Coronary artery (tissue), 2 donors: ENCODE results near the gene CORO2A.

Experiments
- DNase-seq: peaks from one replicate; pipeline ENCODE4 v3.0.0-alpha.2; 2017; ENCODE audit warnings: low spot score
- H3K27ac ChIP-seq, 2 donors: fragments of 200-600 bp; sonication (generic); one replicate each; pipeline ENCODE4 v1.5.1; 2016 to 2019
- H3K4me3 ChIP-seq: fragments of 200-600 bp; sonication (generic); 2 replicates; pipeline ENCODE4 v1.5.1; 2016; ENCODE audit warnings: mild to moderate bottlenecking, moderate library complexity
- TF ChIP-seq, protein P1 (sequence below): fragments of 200-600 bp; sonication (generic); IDR thresholded peaks from one replicate; pipeline ENCODE4 v1.5.1; 2019; ENCODE audit warnings: antibody characterized with exemption

CORO2A gene

DNA sequence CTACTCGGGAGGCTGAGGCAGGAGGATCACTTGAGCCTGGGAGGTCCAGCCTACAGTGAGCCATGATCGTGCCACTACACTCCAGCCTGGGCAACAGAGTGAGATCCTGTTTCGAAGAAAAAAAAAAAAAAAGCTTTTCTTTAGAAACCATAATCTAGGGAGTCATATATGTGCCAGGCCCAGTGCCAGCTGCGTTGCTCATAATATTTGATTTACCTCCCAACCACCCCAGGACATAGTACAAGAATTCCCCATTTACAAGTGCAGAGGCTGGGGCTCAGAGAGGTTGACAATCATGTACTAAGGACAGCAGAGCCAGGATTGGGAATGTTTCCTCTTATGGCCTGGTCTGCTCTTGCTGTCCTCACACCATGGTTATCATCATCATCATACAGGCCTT is 48.4 kb downstream of the CORO2A start:
- TF ChIP-seq, protein P1, sequence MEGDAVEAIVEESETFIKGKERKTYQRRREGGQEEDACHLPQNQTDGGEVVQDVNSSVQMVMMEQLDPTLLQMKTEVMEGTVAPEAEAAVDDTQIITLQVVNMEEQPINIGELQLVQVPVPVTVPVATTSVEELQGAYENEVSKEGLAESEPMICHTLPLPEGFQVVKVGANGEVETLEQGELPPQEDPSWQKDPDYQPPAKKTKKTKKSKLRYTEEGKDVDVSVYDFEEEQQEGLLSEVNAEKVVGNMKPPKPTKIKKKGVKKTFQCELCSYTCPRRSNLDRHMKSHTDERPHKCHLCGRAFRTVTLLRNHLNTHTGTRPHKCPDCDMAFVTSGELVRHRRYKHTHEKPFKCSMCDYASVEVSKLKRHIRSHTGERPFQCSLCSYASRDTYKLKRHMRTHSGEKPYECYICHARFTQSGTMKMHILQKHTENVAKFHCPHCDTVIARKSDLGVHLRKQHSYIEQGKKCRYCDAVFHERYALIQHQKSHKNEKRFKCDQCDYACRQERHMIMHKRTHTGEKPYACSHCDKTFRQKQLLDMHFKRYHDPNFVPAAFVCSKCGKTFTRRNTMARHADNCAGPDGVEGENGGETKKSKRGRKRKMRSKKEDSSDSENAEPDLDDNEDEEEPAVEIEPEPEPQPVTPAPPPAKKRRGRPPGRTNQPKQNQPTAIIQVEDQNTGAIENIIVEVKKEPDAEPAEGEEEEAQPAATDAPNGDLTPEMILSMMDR, result no peak
- no peak overlapping the region for H3K4me3 ChIP-seq
- DNase-seq, result no peak
- H3K27ac ChIP-seq, result no peak overlapping the region

DNA sequence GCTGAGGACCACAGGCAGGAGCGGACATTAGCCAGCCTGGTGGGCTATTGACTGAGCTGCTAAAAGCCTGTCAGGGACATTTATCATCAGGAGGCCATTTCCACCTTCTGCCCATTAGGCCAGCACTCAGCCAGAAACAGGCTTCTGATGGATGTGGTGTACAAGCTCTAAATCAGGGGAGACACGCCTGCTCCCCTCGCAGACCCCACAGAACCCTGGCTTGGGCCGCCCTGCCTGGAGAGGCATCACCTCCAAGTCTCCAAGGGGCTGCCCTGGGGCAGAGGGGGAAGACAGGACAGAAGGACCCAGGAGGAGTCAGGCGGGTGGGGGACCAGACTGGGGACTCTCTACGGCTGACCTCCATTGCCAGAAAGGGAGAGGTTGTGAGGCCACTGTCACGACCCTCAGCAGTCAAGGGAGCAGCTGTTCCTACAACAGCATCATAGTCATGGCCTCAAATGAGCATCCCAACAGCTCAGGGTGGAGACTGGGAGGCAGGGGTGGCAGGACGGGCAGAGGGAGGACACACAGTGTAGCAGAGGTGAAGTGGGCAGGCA is 49.4 kb downstream of the CORO2A start:
- Histone ChIP-seq H3K27ac (no peak overlapping the region), H3K4me3 (no peak overlapping the region)
- DNase-seq, result no peak
- TF ChIP-seq, protein P1, result no peak

DNA sequence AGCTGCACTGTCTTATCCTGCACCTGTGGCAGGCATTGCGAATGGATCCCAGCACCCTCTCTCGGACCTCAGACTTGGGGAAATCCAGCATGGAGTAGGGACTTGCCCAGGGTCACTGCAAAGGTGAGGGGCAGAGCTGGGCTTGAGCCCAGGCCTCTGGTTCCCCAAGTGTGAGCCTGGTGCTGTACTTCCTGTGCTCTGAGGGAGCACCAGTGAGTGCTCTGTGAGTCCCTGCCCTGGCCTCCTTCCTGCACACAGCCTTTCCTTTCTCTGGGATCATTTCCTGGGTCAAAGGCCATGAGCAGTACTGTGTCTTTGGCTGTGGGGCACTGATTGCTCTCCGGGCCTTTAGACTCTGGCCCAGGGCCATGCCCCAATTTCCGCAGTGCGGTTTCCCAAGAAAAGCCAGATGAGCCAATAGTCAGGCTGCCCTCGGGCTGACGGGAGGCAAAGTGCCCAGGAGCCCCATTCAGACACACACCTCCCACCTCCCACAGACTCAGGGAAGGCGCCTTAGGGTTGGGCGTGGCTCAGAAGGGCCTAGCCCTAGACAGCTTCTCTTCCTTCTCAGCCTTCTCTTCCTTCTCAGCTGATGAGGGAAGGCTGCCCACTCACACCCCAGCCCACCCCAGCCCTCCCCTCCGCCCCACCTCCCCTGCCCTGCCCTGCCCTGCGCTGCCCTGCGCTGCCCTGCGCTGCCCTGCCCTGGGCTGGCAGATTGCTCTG is 50.1 kb downstream of the CORO2A start:
- no peak overlapping the region for H3K27ac ChIP-seq
- H3K4me3 ChIP-seq, result no peak overlapping the region
- TF ChIP-seq, protein P1, result no peak
- no peak for DNase-seq

DNA sequence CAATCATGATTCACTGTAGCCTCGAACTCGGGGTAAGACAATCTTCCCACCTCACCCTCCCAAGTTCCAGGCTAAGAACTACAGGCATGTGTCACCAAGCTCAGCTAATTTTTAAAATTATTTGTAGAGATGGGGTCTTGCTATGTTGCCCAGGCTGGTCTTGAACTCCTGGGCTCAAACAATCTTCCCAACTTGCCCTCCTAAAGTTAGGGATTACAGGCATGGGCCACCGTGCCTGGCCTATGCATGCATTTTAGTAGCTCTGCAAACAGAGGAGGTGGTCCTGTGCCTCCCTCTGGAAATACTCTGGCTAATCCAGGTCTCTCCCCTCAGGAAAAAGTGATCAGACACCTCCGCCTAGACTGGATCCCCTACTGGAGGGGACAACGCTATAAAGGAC is 51.9 kb downstream of the CORO2A start:
- no peak overlapping the region for H3K27ac ChIP-seq
- no peak for DNase-seq
- H3K4me3 ChIP-seq, result no peak overlapping the region
- TF ChIP-seq, protein P1, result no peak

DNA sequence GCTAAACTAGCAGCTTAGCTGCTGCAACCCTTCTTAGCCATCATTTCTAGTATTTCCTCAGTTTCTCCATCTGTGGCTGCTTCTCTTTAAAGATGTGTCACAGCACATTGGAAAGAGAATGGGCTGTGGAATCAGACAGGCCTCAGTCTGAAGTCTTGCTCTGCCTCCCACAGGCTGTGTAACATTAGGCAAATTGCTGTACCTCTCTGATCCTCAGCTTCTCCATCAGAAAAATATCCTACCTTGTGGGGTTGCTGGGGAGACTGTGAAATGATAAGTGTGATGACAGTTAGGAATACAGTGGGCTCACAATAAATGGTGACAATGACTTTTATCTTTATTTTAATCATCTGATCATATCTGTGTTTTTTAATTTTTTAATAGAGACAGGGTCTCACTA is 55.9 kb downstream of the CORO2A start:
- no peak for DNase-seq
- no peak overlapping the region for H3K27ac ChIP-seq
- TF ChIP-seq, protein P1, result no peak
- no peak overlapping the region for H3K4me3 ChIP-seq

DNA sequence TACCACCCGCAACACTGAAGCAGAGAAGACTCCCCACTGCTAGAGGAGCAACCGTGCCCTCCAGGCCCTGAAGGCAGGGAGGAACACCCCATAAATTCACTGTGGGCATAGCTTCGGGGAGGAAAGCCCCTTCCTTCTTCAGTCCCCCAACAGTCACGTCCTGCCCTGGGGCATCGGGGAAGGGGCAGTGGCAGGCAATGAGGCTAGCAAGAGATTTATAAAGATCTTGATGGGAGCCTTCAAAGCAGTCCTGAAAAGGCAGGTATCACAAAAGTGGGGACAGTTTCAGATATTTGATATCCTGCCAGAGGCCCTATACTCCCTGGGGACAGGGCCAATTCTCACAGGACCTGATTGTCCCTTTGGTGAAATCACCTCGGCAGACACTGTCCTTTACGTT is 56.5 kb downstream of the CORO2A start:
- Histone ChIP-seq H3K27ac (no peak overlapping the region), H3K4me3 (no peak overlapping the region)
- TF ChIP-seq, protein P1, result no peak
- DNase-seq, result no peak

DNA sequence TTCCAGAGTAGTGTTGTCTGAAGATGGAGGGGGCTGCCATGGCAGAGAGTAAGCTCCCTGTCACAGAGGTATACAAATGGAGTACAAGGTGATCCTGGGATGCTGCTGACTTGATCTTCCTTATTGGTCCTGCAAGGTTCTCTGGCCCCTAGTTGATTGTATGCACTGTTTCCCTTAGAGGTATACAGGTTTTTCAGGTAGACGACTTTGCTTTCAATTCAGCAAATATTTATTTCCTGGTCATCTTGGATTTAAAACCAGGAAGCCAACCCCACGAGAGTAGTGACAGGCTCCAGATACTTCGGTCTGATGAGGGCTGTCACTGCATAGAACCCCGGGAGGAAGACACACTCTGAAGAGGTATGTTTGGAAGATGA is 56.9 kb downstream of the CORO2A start:
- TF ChIP-seq, protein P1, result no peak
- no peak overlapping the region for H3K27ac ChIP-seq

More for the DNA sequence above, 56.9 kb downstream of the CORO2A start:
- no peak for DNase-seq
- H3K4me3 ChIP-seq, result no peak overlapping the region
